Uterus (tissue), 4 donors: ENCODE measurements around the gene RAB14. TPM values are rescaled to one million over a fixed set of nuclear protein-coding genes. Genes with fewer than 3 reads are reported as not detected.

Experiments used
- DNase-seq, 2 donors: peaks; one replicate each; pipeline ENCODE4 v3.0.0-alpha.2; 2019 to 2020
- H3K27ac ChIP-seq, 2 donors: fragments of 200-600 bp; sonication (generic); 1 replicate in 1 of 2; 2 replicates in 1 of 2; pipeline ENCODE4 v1.5.1; 2016 to 2018
- H3K27me3 ChIP-seq, 2 donors: fragments of 200-600 bp; sonication (generic); one replicate each; pipeline ENCODE4 v1.5.1; 2018 to 2019; ENCODE audit warnings: control low read depth in 1 of 2
- H3K36me3 ChIP-seq, 2 donors: fragments of 200-600 bp; sonication (generic); one replicate each; pipeline ENCODE4 v1.5.1; 2019; ENCODE audit warnings: control low read depth in 1 of 2
- H3K4me1 ChIP-seq, 2 donors: fragments of 200-600 bp; sonication (generic); one replicate each; pipeline ENCODE4 v1.5.1; 2018 to 2019; ENCODE audit warnings: control low read depth in 1 of 2
- H3K4me3 ChIP-seq, 2 donors: fragments of 200-600 bp; sonication (generic); 1 replicate in 1 of 2; 2 replicates in 1 of 2; pipeline ENCODE4 v1.5.1; 2018 to 2019; ENCODE audit warnings: mild to moderate bottlenecking in 1 of 2
- H3K9me3 ChIP-seq, 2 donors: fragments of 200-600 bp; sonication (generic); one replicate each; pipeline ENCODE4 v1.5.1; 2019; ENCODE audit warnings: control low read depth in 1 of 2
- POLR2A ChIP-seq, 2 donors: fragments of 450-650 bp; IDR thresholded peaks; one replicate each; pipeline ENCODE4 v1.6.1; 2016; ENCODE audit warnings: antibody characterized with exemption in 2 of 2, mild to moderate bottlenecking in 1 of 2, moderate library complexity in 1 of 2
- intact Hi-C: fragments of 100-400 bp; cut with DNase I; formaldehyde crosslinking; loops from one replicate; pipeline ENCODE4 v1.15.1; 2023; ENCODE audit warnings: low total_unique reads
- total RNA-seq, 4 donors: library from RNA; depleted of rRNA in 3 of 4; stranded (reverse); fragments of >200 nt in 3 of 4; gene quantifications; one replicate each; pipeline versions ENCODE4 v1.1.0 to v1.2.4, GENCODE V29; 2014 to 2023
- TF ChIP-seq, protein P1 (sequence below), 4 experiments: fragments of 200-600 bp in 2 of 4; fragments of 450-650 bp in 2 of 4; sonication (generic) in 2 of 4; IDR thresholded peaks; one replicate each; pipeline ENCODE4 v1.5.1; 2016 to 2019; ENCODE audit warnings: antibody characterized with exemption in 4 of 4, mild to moderate bottlenecking in 2 of 4, moderate library complexity in 1 of 4
- donor health status: DM: yes; HTN: yes; CAD: no.

RAB14 gene
- total RNA-seq, 4 donors from 2014 or later = 13.6 to 69.0 (median 52.9) TPM

DNA sequence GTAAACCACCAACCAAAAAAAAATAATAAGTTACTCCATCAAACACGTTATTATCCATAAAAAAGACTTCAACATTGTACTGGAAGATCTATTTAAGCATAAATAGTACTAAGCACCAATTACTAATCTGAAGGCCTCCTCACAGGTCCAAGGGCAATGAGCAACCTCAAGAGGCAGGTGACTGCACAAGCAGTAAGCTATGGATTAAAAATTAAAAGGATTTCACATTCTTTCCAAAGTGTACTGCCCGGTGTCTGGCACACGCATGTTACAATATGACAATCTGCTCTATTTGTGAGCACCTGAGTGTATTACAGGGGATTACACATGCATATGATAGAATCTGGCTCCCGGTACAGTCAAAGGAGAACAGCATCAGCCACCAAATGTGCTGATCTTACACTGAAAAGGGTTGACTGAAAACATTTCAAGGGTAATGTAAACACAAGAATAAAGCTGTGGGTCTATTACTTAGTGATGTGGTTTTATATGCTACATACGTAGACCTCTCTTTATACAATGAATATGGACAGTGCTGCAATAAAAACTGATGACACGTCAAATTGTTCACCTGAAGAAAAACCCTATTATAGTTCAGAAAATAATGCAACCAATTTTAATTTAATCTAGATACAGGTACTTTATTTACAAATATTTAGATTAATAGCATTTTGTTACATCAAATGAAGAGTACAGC lies 22.8 kb downstream of the RAB14 start:
- Histone ChIP-seq H3K9me3 (no peaks in the 10 kb centered on the region), H3K4me3 (no peak overlapping the region), H3K27ac (no peak overlapping the region), H3K4me1 (no peaks in the 10 kb centered on the region), H3K27me3 (no peaks in the 10 kb centered on the region), H3K36me3 (no peaks in the 10 kb centered on the region)
- TF ChIP-seq, protein P1, sequence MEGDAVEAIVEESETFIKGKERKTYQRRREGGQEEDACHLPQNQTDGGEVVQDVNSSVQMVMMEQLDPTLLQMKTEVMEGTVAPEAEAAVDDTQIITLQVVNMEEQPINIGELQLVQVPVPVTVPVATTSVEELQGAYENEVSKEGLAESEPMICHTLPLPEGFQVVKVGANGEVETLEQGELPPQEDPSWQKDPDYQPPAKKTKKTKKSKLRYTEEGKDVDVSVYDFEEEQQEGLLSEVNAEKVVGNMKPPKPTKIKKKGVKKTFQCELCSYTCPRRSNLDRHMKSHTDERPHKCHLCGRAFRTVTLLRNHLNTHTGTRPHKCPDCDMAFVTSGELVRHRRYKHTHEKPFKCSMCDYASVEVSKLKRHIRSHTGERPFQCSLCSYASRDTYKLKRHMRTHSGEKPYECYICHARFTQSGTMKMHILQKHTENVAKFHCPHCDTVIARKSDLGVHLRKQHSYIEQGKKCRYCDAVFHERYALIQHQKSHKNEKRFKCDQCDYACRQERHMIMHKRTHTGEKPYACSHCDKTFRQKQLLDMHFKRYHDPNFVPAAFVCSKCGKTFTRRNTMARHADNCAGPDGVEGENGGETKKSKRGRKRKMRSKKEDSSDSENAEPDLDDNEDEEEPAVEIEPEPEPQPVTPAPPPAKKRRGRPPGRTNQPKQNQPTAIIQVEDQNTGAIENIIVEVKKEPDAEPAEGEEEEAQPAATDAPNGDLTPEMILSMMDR (IDR thresholded peaks at IDR 0.05) = no peak
- no peak for TF ChIP-seq POLR2A (IDR thresholded peaks at IDR 0.05)
- DNase-seq = no peak
- intact Hi-C loops = no loop called here

DNA sequence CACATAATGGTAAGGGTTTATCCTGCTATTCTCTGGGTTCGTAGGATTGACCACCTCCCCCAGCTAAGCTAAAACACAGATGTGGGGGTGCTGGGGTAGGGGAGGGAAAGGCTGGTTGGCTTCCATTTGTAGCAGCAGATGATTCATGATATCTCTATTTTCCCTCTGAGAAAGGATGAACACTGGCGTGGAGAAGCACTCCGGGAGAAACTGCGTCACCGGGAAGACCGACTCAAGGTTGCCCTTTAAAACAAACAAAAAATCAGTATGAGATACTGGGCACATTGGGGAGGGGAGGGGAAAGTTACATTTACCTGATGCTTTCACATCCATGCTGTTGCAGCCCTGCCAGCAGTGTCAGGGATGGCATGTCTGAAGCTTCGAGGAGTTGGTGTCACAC lies 28.2 kb downstream of the RAB14 start:
- intact Hi-C loops = no loop called here
- H3K4me1 ChIP-seq = no peaks in the 10 kb centered on the region
- H3K4me3 ChIP-seq = no peak overlapping the region
- TF ChIP-seq, protein P1 (IDR thresholded peaks at IDR 0.05) = no peak
- no peak for TF ChIP-seq POLR2A (IDR thresholded peaks at IDR 0.05)
- no peaks in the 10 kb centered on the region for H3K9me3 ChIP-seq
- H3K27me3 ChIP-seq = no peaks in the 10 kb centered on the region
- no peak overlapping the region for H3K27ac ChIP-seq
- no peaks in the 10 kb centered on the region for H3K36me3 ChIP-seq
- no peak for DNase-seq

DNA sequence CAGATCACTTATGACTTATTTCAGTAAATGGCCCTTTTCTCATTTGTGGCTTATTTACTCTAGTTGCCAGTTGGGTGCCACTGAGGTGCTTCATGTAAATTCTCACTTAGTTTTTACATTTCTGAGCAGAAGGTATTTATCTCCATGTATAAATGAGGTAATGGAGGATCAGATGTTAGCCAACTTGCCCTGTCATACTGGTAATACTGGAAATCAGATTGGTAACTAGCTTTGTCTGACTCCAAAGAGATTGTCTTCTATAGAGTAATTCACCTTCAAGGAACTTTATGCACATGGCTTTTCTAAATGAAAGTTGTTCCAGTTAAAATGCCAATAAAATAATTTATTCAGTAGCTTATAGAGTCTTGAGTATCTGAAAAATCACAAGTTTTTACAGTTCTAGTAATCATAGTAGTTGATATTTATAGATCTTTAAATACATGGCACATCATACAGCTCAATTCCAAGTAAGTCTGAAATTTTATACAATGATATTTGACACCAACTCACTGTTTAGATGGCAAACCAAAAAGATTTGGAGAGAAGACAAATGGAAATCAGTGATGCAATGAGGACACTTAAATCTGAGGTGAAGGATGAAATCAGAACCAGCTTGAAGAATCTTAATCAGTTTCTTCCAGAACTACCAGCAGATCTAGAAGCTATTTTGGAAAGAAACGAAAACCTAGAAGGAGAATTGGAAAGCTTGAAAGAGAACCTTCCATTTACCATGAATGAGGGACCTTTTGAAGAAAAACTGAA lies 28.8 kb downstream of the RAB14 start:
- Histone ChIP-seq H3K27me3 (no peaks in the 10 kb centered on the region), H3K36me3 (no peaks in the 10 kb centered on the region)
- DNase-seq = no peak

DNA sequence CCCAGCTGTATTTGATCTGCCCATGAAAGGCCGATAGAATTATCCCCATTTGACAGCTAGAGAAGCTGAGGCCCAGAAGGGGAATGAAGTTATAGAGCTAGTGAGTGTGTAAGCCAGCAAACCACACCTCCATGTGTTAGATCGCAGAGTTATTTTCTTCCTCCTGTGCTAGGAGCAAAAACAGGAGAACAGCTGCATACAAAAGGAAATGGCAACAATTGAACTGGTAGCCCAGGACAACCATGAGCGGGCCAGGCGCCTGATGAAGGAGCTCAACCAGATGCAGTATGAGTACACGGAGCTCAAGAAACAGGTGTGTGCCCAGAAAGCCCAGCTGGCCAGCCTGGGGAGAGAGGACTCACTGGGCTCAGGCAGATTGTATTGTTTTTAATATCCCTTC lies 30.4 kb downstream of the RAB14 start:
- DNase-seq = no peak
- H3K36me3 ChIP-seq = no peaks in the 10 kb centered on the region
- no peak overlapping the region for H3K27ac ChIP-seq
- TF ChIP-seq, protein P1 (IDR thresholded peaks at IDR 0.05) = no peak
- TF ChIP-seq POLR2A (IDR thresholded peaks at IDR 0.05) = no peak
- no peak overlapping the region for H3K4me3 ChIP-seq
- intact Hi-C loops = no loop called here
- no peaks in the 10 kb centered on the region for H3K9me3 ChIP-seq
- no peaks in the 10 kb centered on the region for H3K4me1 ChIP-seq
- H3K27me3 ChIP-seq = no peaks in the 10 kb centered on the region

More for the DNA sequence above, 28.8 kb downstream of the RAB14 start:
- intact Hi-C loops = no loop called here
- H3K27ac ChIP-seq = no peak overlapping the region
- TF ChIP-seq POLR2A (IDR thresholded peaks at IDR 0.05) = no peak
- TF ChIP-seq, protein P1 (IDR thresholded peaks at IDR 0.05) = no peak
- no peak overlapping the region for H3K4me3 ChIP-seq
- no peaks in the 10 kb centered on the region for H3K9me3 ChIP-seq
- H3K4me1 ChIP-seq = no peaks in the 10 kb centered on the region

DNA sequence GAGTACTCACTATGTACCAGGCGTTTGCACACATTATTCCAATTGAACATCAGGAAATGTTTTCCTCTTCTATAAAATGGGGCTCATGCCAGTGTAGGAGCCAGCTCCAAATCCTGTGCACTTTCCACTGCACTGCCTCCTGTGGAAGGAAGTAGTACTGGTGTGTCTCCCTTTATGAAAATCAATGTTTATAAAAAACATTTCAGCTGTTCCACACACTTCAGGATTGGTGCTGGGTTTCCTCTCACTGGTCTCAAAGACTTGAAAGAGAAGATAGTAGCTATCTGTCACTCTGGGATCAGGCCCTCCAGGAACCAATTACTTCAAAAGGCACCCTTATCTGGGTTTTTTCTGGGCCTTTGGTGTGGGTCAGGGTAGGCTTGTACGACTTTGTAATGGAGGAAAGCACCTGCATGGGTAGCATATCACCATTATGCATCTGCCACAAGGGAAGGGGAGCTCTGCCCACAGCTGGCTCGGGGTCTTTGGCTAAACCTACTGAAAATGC lies 32.5 kb downstream of the RAB14 start:
- Histone ChIP-seq H3K36me3 (no peaks in the 10 kb centered on the region), H3K4me3 (no peak overlapping the region), H3K27me3 (no peaks in the 10 kb centered on the region), H3K9me3 (no peaks in the 10 kb centered on the region), H3K27ac (no peak overlapping the region), H3K4me1 (no peaks in the 10 kb centered on the region)
- DNase-seq = no peak
- intact Hi-C loops = no loop called here
- TF ChIP-seq, protein P1 (IDR thresholded peaks at IDR 0.05) = peak in 1 of 4 experiments; percentile 16
- no peak for TF ChIP-seq POLR2A (IDR thresholded peaks at IDR 0.05)
